Measurements from ENCODE around the gene CELA2A. TPM values are rescaled to one million over a fixed set of nuclear protein-coding genes. Genes with fewer than 3 reads are reported as not detected.

The CELA2A gene
- total RNA-seq, 4 donors from 2014 or later = not detected

GRCh38 chr1:15410223-15410883 is 46.2 kb upstream of the CELA2A start:
- H3K36me3 ChIP-seq = no peaks in the 10 kb centered on the region
- no peaks in the 10 kb centered on the region for H3K27me3 ChIP-seq
- H3K9me3 ChIP-seq = no peaks in the 10 kb centered on the region
- intact Hi-C loops (cut with DNase I) = no loop called here
- TF ChIP-seq POLR2A (IDR thresholded peaks at IDR 0.05) (no peak), CTCF (IDR thresholded peaks at IDR 0.05) (no peak)
- no peak for DNase-seq
- H3K27ac ChIP-seq = peak overlapping the region in 2 of 3 donors; percentile 65 to 88
- 2% methylated on average over 16 to 25 of the region's 53 CpGs for WGBS, 2 donors
- H3K4me3 ChIP-seq (replicated peaks in 1 of 3) = peak overlapping the region; percentile 63 to 93 (median 77)
- peaks cover 53 to 65% of the 10 kb centered on the region in 2 donors for H3K4me1 ChIP-seq

GRCh38 chr1:15410884-15411245 is 45.7 kb upstream of the CELA2A start:
- H3K27ac ChIP-seq = peak overlapping the region in 2 of 3 donors; percentile 65 to 88
- H3K4me3 ChIP-seq (replicated peaks in 1 of 3) = peak overlapping the region; percentile 63 to 93 (median 77)
- 40 to 59% methylated on average over 10 to 11 of the region's 11 CpGs for WGBS, 2 donors
- intact Hi-C loops (cut with DNase I) = no loop called here
- H3K9me3 ChIP-seq = no peaks in the 10 kb centered on the region
- no peaks in the 10 kb centered on the region for H3K27me3 ChIP-seq
- H3K4me1 ChIP-seq = peaks cover 55 to 70% of the 10 kb centered on the region in 2 donors
- no peak for DNase-seq
- H3K36me3 ChIP-seq = no peaks in the 10 kb centered on the region
- TF ChIP-seq CTCF (IDR thresholded peaks at IDR 0.05) (no peak), POLR2A (IDR thresholded peaks at IDR 0.05) (no peak)

GRCh38 chr1:15411593-15412137 is 44.9 kb upstream of the CELA2A start:
- H3K36me3 ChIP-seq = no peaks in the 10 kb centered on the region
- DNase-seq = peak; percentile 63 to 65
- H3K4me1 ChIP-seq = peaks cover 56 to 77% of the 10 kb centered on the region in 2 donors
- H3K9me3 ChIP-seq = no peaks in the 10 kb centered on the region
- peak overlapping the region in 1 of 3 donors; percentile 93 for H3K4me3 ChIP-seq (replicated peaks in 1 of 3)
- no peaks in the 10 kb centered on the region for H3K27me3 ChIP-seq
- peak overlapping the region; percentile 24 to 88 (median 56) for H3K27ac ChIP-seq
- 73 to 80% methylated on average over 4 to 7 of the region's 12 CpGs for WGBS, 2 donors
- intact Hi-C loops (cut with DNase I) = no loop called here
- TF ChIP-seq CTCF (IDR thresholded peaks at IDR 0.05) (no peak), POLR2A (IDR thresholded peaks at IDR 0.05) (no peak)

- Histone ChIP-seq H3K9me3 (no peaks in the 10 kb centered on the region), H3K36me3 (no peaks in the 10 kb centered on the region), H3K4me1 (peaks cover 50 to 77% of the 10 kb centered on the region in 2 donors), H3K4me3 (replicated peaks in 1 of 3) (no peak overlapping the region), H3K27me3 (no peaks in the 10 kb centered on the region), H3K27ac (peak overlapping the region in 2 of 3 donors; percentile 67 to 88)
- TF ChIP-seq POLR2A (IDR thresholded peaks at IDR 0.05) (no peak), CTCF (IDR thresholded peaks at IDR 0.05) (no peak)
- intact Hi-C loops (cut with DNase I) = no loop called here
- 87 to 90% methylated on average over 11 to 16 of the region's 16 CpGs for WGBS, 2 donors
- no peak for DNase-seq
Measured at GRCh38 chr1:15412175-15412800, 44.2 kb upstream of the CELA2A start.

- intact Hi-C loops (cut with DNase I) = no loop called here
- TF ChIP-seq CTCF (IDR thresholded peaks at IDR 0.05) (no peak), POLR2A (IDR thresholded peaks at IDR 0.05) (no peak)
- Histone ChIP-seq H3K4me3 (replicated peaks in 1 of 3) (no peak overlapping the region), H3K36me3 (no peaks in the 10 kb centered on the region), H3K27me3 (no peaks in the 10 kb centered on the region), H3K9me3 (no peaks in the 10 kb centered on the region), H3K27ac (peak overlapping the region; percentile 40 to 88 (median 67)), H3K4me1 (peaks cover 44 to 75% of the 10 kb centered on the region in 2 donors)
- DNase-seq = peak; percentile 58 to 78
- WGBS, 2 donors = 23 to 45% methylated on average over 5 to 9 of the region's 11 CpGs
Measured at GRCh38 chr1:15412843-15413242, 43.7 kb upstream of the CELA2A start.
